Fibroblast of mammary gland (primary cell): ENCODE data around the gene BEST1.
A peak's percentile ranks its signal among the peaks of the same experiment; 100 is the strongest.
"Not testable (repeated sequence)": the region's sequence is repeated elsewhere in the genome, so short reads cannot be mapped to it uniquely, and the experiment has no call there.

Experiments used
- DNase-seq: peaks from one replicate; pipeline ENCODE4 v3.0.0-alpha.2; 2010; ENCODE audit warnings: low read depth
- H3K4me3 ChIP-seq: 2 replicates; pipeline ENCODE4 v1.5.1; 2011; ENCODE audit warnings: low read depth, mild to moderate bottlenecking, low read length, moderate library complexity; ENCODE audit not compliant: control insufficient read depth
- CTCF ChIP-seq: conservative IDR thresholded peaks from 2 replicates; pipeline ENCODE4 v1.5.1; 2011; ENCODE audit warnings: low read depth, low read length, inconsistent platforms; ENCODE audit not compliant: control insufficient read depth, insufficient read depth

BEST1 gene

DNA sequence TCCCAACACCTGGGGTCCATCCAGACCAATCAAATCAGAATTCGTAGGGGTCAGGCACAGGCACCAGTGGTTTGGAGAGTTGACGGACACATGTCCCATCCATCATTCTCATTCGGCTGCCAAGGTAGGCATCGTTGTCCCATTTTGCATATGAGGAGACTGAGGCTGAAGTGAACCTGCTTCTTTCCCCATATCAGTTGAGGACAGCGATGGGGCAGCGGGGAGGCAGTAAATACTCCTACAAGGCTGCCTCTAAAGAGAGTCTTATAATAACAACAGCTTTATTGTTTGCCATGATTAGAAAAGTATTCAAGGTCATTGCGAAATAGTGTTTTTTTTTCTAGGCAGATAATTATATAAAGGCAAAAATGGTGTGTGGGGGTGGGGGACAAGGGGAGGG is 1.6 kb upstream of the BEST1 start:
- H3K4me3 ChIP-seq, result no peak overlapping the region
- DNase-seq, result no peak

DNA sequence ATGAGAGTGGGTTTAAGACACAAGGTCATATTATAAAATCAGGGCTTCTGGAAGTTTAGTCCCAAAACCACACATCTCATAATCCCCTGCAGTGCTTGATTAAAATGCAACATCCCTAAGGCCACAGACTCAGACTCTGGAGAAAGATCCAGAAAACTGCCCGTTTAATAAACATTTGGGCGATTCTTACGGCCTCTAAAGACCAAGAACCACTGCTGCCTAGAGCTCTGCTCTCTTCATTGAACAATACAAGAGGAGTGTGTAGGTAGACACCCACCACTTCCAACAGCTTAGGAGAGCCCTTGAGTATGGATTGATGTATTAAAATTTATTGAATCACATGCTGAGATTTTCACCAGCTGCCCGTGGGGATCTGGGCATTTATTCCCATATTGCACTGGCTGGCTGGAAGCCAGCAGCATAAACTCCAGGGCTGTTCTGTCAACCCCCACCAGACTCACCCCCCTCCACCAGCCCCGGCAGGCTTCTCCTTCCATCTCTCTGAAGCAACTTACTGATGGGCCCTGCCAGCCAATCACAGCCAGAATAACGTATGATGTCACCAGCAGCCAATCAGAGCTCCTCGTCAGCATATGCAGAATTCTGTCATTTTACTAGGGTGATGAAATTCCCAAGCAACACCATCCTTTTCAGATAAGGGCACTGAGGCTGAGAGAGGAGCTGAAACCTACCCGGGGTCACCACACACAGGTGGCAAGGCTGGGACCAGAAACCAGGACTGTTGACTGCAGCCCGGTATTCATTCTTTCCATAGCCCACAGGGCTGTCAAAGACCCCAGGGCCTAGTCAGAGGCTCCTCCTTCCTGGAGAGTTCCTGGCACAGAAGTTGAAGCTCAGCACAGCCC is 749 bp upstream of the BEST1 start:
- peak; percentile 91 for DNase-seq
- no peak overlapping the region for H3K4me3 ChIP-seq
- no peak for TF ChIP-seq CTCF

More for the DNA sequence above, 1.6 kb upstream of the BEST1 start:
- TF ChIP-seq CTCF, result no peak

DNA sequence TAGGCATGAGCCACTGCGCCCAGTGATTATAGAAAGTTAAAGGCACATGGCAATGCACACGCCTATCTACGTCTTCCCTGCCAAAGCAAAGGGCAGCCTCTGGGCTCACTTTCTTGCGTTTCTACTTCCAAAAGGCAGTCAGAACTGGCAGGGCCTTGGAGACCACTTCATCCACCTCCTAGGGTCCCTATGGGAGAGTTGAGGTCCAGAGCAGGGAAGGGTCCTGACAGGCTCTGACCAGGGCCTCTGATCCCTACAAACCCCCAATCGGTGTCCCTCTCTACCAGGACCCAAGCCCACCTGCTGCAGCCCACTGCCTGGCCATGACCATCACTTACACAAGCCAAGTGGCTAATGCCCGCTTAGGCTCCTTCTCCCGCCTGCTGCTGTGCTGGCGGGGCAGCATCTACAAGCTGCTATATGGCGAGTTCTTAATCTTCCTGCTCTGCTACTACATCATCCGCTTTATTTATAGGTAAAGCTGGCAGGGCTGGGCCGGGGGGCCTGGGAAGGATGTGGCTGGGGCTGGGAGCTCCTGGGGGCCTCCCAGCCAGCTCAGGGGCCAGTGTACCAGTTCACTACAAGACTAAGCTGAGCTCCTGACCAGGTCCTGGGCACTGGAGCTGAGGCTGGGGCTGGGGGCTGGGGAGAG is 1.5 kb downstream of the BEST1 start:
- H3K4me3 ChIP-seq, result no peak overlapping the region
- no peak for TF ChIP-seq CTCF
- no peak for DNase-seq

- H3K4me3 ChIP-seq, result no peak overlapping the region
- DNase-seq, result no peak
- no peak for TF ChIP-seq CTCF
These were observed 2.7 kb downstream of the BEST1 start for GRCh38 chr11:61952882-61953281.

- not testable (repeated sequence) for DNase-seq, H3K4me3 ChIP-seq
These were observed 3.5 kb downstream of the BEST1 start for GRCh38 chr11:61953632-61954031.

DNA sequence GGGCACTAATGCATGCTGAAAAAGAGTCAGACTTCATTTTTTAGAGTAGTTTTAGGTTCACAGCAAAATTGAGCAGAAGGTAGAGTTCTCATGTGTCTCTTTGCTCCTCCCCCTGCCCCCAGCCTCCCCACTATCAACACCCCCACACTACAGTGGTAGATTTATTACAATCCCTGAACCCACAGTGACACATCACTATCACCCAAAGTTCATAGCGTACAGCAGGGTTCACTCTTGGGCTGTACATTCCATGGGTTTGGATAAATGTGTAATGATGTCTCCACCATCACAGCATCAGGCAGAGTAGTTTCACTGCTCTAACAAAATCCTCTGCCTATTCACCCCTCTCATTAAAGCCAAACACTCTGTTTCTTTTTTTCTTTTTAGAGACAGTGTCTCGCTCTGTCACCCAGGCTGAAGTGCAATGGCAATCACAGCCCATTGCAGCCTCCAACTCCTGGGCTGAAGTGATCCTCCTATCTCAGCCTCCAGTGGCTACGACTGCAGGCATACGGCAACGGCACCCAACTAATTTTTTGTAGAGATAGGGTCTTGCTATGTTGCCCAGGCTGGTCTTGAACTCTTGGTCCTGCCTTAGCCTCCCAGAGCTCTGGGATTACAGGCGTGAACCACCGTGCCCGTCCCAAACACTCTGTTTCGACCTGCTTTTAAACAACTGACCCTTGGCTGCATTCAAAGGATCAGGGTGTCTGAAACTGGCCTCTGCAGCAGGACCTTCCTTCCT is 4.1 kb downstream of the BEST1 start:
- no peak overlapping the region for H3K4me3 ChIP-seq
- peak; percentile 76 for DNase-seq
- no peak for TF ChIP-seq CTCF
